Activated CD4-positive, CD25-positive, alpha-beta regulatory T cell treated with anti-CD3 and anti-CD28 coated beads, Interleukin-2, amount 50 U/mL, for 72 hours (primary cell): ENCODE results near the gene SYNDIG1.

Experiments used
- DNase-seq: peaks from one replicate; pipeline ENCODE4 v3.0.0; 2021

SYNDIG1 gene

DNA sequence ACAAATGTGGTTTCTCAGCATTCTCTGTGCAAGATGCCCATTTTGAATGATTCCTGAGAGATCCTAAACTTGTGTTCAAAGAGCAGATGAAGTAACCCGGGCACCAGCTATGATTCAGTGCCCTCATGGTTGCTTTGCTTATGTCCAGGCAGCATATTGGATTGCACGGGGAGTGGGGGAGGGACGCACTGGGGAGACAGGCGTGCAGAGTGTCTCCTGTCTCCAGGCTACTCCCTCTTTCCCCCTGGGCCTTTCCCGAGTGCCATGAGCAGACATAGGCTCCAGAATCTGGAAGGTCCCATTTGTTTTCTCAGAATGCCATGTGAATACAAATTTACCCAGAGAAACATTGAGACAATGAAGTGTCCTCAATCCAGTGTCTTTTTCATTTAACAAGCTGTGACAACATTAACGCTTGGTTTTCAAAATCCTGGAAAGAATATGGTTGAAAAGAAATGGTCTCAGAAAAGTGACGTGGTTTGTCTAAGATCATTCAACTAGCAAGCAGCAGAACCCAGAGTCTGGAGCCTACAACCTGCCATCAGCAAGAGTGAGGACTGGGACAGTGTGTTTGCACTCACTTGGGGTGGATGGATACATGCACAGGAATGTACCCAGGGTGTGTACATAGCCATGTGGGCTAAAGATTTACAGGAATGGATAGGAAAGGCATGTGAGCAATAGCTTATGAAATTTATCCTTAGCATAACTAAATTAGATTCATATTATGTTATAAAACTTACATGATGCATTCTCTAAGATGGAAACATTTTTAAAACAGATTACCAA is 4.2 kb downstream of the SYNDIG1 start:
- no peak for DNase-seq

DNA sequence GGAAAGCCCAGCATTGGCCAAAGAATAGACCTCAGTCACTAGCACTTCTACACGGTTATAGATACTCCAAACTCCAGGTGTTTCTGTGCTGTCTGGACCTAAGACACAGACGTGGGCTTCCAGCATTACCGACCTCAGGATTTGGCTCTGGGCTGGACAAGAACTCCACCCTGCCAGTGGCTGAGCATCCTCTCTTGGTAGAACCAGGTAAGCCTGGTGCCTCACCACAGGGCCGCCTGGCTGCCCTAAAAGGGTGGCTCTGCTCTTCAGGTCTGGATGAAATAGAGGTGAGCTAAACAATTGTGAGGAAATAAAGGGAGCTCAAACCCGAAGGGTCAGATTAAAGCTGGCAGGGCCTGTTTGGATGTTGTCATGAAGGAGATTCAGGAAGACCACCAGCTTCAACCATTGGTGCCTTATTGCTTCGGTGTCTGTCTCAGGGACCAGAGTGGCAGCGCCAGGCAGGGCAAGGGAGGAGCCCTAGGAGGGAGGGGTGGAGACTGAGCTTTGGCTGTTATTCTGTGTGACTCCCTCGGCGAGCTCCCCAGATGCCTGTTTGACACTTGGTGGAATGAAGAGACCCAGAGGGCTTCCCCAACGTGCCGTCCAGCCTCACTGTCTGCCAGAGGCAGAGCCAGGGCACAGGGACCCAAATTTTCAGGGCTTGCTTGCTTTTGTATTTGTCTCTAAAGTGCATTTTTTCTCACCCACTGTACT is 8.6 kb downstream of the SYNDIG1 start:
- no peak for DNase-seq

DNA sequence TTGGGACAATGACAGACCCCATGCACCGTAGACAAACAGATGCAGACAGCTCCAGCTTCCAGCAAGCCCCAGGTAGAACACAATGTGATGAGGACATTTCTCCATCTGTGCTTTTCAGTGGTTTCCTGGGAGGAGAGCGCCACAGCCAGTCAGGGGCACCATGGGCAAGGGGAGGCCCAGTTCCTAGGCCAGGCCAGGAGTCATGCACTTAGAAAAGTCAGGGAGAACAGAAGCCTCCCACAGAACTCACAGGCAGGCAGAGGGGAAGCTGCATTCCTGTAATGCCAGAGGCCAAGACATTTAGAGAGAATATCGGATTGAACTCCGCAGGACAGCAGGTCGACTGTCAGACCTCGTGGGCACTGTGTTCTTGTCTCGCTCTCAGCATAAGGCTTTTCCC is 9.2 kb downstream of the SYNDIG1 start:
- DNase-seq: no peak

DNA sequence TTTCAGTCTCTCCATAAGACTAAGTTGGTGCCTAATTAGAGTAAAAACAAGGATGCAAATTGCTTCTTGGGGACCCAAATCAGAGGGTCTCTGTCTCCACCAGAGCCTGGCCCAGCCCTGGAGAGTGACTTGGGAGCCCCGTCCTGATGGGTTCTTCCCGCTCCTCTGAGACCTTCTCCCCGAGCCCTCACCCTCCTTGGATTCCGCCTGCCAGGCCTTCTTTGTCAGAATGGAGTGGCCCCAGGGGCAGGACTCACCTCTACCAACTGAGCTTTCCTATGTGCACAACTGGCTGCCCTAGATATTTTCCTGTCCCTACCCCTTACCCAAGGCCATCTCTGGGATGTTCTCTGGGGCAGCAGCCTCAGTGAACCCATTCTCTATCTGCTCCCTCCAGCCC is 9.7 kb downstream of the SYNDIG1 start:
- DNase-seq: no peak

DNA sequence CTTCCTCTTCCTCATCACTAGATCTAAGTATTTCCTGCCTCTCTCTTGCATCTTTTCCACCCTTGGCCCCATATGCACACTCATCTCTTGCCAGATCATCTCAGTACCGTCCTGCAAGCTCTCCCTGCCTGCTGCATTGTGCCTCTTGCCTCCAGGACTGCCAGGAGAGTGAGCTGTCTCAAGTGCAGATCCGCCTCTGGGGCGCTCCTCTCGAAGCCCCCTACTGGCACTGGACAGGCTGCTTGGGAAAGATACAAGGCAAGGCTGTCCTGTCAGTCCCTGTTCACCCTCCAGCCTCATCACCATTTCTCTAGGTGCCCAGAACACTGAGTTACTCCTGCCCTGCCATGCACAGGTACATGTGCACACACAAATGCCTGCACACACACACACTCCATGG is 10.2 kb downstream of the SYNDIG1 start:
- DNase-seq: no peak

DNA sequence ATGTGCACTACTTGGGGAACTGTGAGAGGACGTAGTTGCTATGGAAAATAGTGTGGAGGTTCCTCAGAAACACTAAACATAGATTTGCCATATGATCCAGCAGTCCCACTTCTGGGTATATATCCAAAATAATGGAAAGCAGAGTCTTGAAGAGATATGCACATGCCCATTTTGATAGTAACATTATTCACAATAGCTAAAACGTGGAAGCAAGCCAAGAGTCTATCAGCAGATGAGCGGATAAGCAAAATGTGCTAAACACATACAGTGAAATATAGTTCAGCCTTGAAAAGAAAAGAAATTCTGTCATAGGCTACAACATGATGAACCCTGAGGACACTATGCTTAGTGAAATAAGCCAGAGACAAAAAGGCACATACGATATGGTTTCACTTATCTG is 11.1 kb downstream of the SYNDIG1 start:
- no peak for DNase-seq

DNA sequence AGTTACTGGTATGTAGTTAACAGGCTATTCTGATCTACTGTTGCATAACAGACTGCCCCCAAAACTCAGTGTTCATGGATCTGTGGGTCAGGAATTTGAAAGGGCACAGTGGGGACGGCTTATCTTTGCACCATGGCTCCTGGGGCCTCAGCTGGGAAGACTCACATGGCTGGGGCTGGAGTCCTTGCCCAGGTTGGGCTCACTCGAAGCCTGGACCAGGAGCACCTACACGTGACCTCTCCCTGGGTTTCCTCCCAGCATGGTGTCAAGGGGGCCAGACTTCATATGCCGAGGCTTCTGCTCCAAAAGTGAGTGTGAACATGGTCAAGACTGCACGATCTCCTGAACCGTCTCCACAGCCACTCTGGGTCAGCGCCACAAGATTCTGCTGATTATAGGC is 11.7 kb downstream of the SYNDIG1 start:
- DNase-seq: no peak

DNA sequence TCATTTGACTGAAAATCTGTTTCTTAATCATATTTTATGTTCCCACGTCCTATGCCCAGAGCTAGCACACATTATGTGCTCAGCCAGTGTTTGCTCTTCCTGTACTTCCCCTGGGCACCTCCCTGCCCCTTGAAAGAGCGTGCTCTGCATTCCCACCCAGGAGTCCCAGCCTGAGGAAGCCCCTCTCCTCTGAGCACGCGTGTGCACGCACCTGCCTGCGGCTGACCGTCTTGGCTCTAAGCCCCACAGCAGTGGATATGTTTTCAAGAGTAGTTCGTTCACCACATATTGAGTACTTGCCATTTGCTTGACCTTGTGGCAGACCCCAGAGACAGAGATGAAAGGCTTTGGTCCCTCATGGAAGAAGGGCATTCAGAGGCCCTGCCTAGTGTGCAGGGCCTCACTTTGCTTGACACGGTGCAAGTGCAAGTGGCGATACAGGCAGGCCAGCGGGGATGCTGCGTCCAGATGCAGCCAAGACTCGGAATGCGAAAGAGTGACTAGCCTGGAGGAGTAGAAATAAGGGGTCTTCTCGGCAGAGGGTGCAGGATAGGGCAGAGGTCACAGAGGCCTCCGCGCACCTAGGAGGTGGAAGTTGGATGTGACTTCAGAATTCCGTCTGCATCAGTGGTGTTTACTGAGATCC is 14.1 kb downstream of the SYNDIG1 start:
- DNase-seq: no peak

DNA sequence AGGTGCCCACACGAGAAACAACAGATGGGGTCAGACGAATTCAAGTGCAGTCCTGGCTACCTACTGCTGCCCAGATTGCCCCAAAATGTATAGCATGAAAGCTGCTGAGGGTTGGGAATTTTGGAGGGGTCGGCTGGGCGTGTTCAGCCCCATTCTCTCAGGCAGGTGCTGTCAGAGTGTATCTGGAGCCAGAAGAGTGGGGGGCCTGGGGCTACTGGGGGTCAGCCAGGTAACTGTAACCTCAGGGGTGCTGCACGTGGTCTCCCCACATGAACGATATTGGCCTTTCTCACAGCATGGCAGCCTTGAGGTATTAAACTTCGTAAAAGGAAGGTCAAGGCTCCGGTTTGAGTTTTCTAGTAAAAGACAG is 14.6 kb downstream of the SYNDIG1 start:
- DNase-seq: no peak

DNA sequence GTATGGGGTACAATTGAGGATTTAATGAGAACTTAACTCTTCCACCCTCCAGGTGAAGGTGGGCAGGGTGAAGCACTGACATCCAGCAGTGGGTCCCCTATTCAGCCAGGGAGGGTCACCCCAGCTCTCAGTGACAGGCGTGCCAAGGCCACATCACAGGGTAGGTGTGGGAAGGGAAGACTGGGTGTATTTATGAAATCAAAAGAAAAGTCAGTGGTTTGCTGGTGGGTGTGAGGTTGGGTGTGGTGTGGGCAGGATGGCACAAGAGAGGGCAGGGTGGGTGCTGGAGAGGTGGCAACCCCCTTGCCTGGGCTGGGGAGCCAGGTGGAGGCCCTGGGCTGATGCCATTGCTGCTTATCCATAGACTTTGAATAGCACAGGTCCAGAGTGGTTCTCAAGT is 16.6 kb downstream of the SYNDIG1 start:
- DNase-seq: no peak

DNA sequence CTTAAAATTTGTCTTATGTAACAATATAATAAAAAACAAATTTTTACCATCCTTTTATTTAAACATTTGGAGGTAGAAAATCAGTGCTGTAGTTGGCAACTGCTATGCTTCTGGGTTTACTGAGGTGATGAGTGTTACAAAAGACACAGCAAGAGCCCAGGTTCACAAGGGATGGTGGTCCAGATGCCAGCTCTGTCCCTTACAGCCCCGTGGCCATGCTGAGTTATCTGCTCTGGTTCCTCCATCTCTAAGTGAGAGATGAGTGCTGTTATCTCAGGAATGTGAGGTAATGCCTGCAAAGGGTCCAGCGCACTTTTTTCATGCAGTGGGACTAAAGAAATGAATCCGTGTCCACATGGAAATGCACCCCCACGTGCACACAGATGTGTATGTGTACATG is 17.8 kb downstream of the SYNDIG1 start:
- DNase-seq: no peak

DNA sequence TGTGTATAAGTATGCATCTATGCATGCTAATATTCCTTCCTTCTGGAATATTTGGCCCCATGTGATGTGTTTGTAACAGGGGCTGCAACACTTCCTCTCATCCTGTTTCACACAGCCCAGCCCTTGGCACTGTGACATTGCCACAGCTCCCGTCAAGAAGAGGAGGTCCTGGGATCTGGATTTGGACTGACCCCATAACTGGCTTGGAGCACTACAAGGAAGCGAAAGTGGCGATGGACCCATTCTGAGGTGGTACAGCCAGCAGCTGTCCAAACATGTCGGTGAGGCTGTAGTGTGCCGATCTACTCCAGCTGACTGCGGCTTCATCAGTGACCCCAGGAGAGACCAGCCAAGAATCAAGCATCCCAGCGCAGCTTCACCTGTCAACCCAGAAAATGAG is 18.2 kb downstream of the SYNDIG1 start:
- no peak for DNase-seq

DNA sequence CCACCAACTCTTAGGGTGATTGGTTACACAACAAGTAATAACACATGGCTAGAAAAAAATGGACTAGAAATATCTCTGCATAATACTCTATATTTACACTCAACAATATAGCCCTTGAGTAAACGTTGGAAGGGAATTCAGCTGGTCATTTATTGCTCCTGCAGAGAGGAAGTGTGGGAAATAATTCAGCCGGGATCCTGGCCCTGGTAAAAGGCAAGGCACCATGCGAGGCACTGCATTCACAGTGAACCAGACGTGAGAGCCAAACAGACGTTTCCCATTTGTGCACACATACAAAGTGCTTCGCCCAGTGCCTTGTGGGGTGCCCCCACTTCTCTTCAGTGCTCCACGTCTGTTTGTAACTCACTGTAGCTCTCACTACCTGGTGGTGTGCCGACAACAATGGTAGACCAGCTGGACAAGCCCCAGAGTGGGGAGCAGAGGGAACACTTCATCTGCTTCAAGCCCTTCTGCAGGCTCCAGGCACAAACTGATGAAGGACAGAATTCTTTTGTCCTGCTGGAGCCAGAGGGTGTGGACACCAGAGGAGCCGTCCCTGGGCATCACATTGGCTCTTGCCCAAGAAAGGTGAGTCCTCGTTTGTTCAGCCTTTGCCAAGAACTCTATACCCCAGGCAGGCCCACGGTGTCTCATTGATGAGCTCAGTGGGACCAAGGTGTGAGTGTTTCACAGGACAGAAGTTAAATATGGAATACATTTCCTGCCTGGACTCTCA is 18.8 kb downstream of the SYNDIG1 start:
- no peak for DNase-seq

DNA sequence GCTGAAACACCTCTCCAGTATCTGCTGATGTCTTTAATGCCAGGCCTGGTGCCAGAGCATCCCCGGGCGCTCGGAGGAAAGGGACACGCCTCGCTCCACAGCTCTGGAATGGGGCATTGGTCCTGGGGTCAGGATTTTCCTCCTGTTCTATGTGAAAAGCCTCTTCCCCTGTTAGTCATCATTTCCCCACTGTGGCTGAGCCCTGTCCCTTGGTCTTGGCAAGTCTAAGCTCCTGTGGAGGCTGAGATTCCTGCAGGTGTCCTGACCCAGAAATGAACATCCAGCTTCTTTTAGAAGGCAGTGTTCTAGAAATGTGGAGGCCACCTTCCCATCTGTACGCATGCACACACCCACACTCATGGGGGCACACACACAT is 19.4 kb downstream of the SYNDIG1 start:
- DNase-seq: no peak

DNA sequence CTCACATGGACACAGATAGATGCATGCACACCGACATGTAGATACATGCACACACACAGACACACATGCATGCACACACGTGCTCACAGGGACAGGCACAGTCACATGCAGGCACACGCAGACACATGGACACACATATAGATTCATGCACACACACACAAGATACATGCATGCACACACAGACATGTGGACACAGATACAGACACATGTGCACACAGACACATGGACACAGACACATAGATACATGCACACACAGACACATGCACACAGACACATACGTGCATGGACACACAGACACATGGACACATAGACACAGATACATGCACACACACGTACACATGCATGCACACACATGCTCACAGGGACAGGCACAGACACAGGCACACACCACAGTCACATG is 19.8 kb downstream of the SYNDIG1 start:
- DNase-seq: no peak

DNA sequence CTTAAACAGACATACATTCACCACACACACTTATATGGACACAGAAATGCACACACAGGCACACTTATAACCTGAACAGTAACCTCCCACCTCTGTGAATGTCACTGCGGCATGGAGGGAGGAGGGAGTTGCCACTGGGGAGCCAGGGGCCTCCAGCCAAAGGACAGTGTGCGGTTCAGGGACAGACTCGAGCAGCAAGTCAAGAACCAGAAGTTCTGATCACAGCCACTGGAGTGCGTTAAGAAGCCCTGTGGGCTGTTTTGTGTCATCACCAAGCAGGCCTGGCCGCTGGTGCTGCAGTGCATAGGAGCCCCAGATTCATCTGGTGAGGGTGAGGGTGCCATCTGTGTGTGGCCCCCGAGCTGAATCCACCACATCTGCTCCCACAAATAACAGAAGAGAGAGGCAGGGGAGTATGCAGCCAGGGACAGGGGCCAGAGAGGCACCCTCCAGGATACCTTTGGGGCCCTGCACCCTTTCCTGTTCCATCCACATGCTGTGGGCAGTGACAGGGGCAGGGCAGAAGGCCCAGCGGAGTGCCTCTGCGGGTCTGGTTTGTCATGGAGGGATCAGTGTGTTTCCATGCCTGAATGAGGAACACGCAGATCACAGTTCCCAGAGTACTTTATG is 20.3 kb downstream of the SYNDIG1 start:
- DNase-seq: no peak

DNA sequence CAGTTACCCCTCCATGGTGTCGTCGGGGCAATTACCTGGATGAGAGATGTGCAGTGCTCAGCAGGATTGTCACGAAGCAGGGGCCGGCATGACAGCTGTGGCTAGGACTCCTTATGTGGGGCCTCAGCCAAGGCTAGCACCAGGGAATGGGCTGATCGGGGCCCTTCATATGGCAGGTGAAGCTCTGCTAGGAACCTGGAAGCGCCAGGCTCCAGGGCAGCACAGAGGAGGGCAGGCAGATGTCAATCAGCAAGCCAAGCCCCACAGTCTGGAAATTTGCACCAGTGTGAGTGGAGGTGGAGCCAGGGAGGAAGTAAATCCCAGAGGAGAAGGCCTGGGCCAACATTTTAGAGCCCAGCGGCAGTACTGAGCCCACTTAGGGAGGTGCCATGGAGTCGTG is 21.2 kb downstream of the SYNDIG1 start:
- DNase-seq: no peak

DNA sequence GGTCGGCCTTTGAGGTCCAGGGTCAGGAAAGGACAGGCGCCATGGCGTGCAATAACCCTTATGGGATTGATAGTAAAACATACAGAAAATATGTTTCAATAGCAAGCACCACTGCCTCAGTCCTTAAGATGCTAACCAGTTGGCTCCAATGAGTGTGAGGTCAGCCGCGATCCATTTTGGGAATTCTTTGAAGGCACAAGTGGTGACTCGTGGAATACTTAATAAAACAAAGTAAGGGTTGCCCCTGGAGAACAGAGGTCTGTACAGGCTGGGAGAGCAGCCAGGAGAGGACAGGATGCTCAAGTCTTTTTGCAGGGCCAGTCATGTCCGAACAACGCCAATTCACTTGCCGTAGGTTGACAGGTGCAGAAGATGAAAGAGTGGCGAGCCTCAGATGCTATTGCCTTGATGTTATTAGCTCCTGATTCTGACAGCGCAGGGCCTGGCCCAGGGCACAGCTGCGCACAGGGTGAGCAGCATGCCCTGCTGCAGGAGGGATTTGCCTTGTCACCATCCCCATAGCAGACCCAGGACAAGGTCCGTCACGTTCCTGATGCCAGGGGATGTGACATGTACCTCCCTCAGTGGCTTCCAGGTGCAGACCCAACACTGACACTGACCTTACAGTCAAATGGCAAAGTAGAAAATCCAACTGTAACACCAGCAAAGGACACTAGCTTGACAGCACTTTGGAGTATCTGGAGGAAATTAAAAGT is 21.8 kb downstream of the SYNDIG1 start:
- no peak for DNase-seq

DNA sequence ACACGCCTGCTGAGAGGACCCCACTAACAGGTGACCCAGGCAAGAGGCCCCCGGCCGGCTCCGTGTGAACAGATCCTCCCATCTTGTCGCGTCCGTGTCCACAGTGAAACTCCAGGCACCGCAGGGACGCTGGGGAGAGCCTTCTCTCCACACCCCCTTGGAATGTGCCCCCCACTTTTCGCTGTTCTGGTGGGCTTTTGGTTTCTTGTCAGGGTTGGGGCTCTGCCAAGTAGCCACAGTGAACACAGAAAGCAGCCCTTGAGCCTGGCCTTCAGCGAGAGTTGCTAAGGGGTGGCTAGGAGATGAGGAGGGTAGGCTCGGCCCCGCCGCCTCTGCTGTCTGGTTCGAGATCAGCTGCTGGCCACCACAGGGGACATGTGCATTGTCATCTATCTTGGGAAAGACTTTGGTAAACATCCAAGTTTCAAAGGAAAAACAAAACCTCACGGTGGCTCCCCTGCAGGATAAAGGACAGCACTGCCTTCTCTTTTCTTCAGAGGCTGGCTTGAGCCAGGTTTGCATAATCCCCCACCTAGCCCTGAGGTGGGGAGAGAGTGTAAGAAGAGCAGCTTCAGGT is 22.7 kb downstream of the SYNDIG1 start:
- no peak for DNase-seq

DNA sequence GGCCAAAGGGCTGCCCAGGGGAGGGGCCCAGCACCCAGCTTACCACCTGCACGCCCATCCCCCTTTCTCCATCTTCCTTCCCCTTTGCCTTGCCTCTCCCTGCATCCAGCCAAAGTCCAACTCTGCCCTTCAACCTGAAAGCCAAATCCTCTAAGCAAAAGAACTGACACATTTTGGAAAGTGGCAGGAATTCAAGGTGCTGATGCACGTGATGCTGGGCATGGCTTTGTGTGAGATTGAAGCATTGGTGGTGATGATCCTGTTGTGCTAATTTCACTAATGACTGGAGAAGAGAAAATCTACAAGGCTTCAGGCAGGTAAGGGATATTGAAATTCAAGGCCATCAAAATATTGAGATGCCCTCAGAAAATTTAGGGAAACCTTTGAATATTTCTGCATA is 23.3 kb downstream of the SYNDIG1 start:
- no peak for DNase-seq

DNA sequence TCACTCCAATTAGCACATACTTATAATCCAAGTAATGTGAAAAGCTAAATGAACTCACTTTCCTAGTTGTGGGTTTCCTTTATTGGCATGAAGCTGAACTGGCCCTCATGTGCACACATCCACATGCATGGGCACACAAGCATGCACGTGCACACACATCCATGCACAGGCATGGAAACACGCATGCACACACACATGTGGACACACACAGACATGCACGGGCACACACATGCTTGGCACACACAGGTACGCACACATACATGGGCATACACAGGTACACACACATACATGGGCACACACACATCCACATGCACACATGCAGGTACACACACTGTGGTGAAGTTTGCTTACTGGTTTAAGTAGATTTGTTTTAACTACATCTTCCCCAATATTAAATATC is 23.8 kb downstream of the SYNDIG1 start:
- no peak for DNase-seq
